ENCODE results near the gene NMS. TPM values are rescaled to one million over a fixed set of nuclear protein-coding genes. Genes with fewer than 3 reads are reported as not detected.

Gene NMS
- polyA plus RNA-seq, 2 of the 4 experiments (the other 2 are of a cell fraction) = not detected

GRCh38 chr2:100429726-100430125 lies 40.6 kb upstream of the NMS start (continued):
- TF ChIP-seq E2F6 (IDR thresholded peaks at IDR 0.05; ENCODE audit: borderline replicate concordance, low read depth) (no peak), POLR2A (IDR thresholded peaks at IDR 0.05; ENCODE audit: low read length) (no peak), FOSL2 (IDR thresholded peaks at IDR 0.05) (no peak), FOSL2 (CRISPR knock-in tag; IDR thresholded peaks at IDR 0.05) (no peak), BHLHE40 (IDR thresholded peaks at IDR 0.05; ENCODE audit: low read depth, low read length) (no peak), ZFP36 (IDR thresholded peaks at IDR 0.05; ENCODE audit: borderline replicate concordance, partially characterized antibody) (no peak), CBX8 (IDR thresholded peaks at IDR 0.05) (no peak)

GRCh38 chr2:100437751-100438150 lies 32.5 kb upstream of the NMS start:
- ChIA-PET POLR2A (no interaction called here), CTCF (interaction anchor here (0.7 kb wide), 1 partner anchor 57 kb away, joined by 3 read pairs; no protein-coding TSS in a partner anchor)
- no peak overlapping the region for H3K4me2 ChIP-seq
- DNase-seq (ENCODE audit: low read depth in 1 of 2, low spot score in 1 of 2) = no peak
- no peak overlapping the region for H3K27ac ChIP-seq
- H3K4me1 ChIP-seq = no peaks in the 10 kb centered on the region
- ATAC-seq = no peak
- H3K9me3 ChIP-seq = peaks cover 5% of the 10 kb centered on the region; the same call in 1 of the 3 replicates
- H3K4me3 ChIP-seq = no peak overlapping the region
- no peak for FAIRE-seq
- TF ChIP-seq FOXS1 (CRISPR knock-in tag; IDR thresholded peaks at IDR 0.05) (no peak), EHF (CRISPR knock-in tag; IDR thresholded peaks at IDR 0.05) (no peak), ZFP36 (IDR thresholded peaks at IDR 0.05; ENCODE audit: borderline replicate concordance, partially characterized antibody) (no peak), CBX8 (IDR thresholded peaks at IDR 0.05) (no peak), KDM1A (IDR thresholded peaks at IDR 0.05; ENCODE audit: low read depth) (no peak), CHD2 (IDR thresholded peaks at IDR 0.05; ENCODE audit: low read length, partially characterized antibody) (no peak), GATA3 (IDR thresholded peaks at IDR 0.05; ENCODE audit: borderline replicate concordance) (no peak), RNF2 (IDR thresholded peaks at IDR 0.05; ENCODE audit: borderline replicate concordance, low read depth) (no peak), ATOH8 (CRISPR knock-in tag; IDR thresholded peaks at IDR 0.05; ENCODE audit: low read depth) (no peak), RCOR1 (IDR thresholded peaks at IDR 0.05; ENCODE audit: low read depth, low read length) (no peak), MYC (IDR thresholded peaks at IDR 0.05; ENCODE audit: borderline replicate concordance, low read length) (no peak), MAZ (IDR thresholded peaks at IDR 0.05; ENCODE audit: borderline replicate concordance, low read depth, low read length) (no peak), HOXA7 (CRISPR knock-in tag; IDR thresholded peaks at IDR 0.05) (no peak), ZNF302 (CRISPR knock-in tag; IDR thresholded peaks at IDR 0.05) (no peak), RFX5 (IDR thresholded peaks at IDR 0.05) (no peak)
- WGBS (ENCODE audit: missing lambda C conversion rate) = 36% methylated on average over 8 of the region's 8 CpGs

GRCh38 chr2:100446696-100447095 lies 23.6 kb upstream of the NMS start:
- DNase-seq (ENCODE audit: low read depth in 1 of 2, low spot score in 1 of 2) (no peak), FAIRE-seq (no peak), ATAC-seq (no peak)
- ChIA-PET CTCF (no interaction called here), POLR2A (no interaction called here)
- Histone ChIP-seq H3K4me2 (no peak overlapping the region), H3K9me3 (peaks cover 4% of the 10 kb centered on the region; the same call in 2 of the 3 replicates), H3K4me1 (no peaks in the 10 kb centered on the region), H3K4me3 (no peak overlapping the region), H3K27ac (no peak overlapping the region)
- 23% methylated on average over 2 of the region's 2 CpGs for WGBS (ENCODE audit: missing lambda C conversion rate)
- TF ChIP-seq ZC3H11A (IDR thresholded peaks at IDR 0.05) (no peak), BHLHE40 (IDR thresholded peaks at IDR 0.05; ENCODE audit: low read depth, low read length) (no peak), JUN (IDR thresholded peaks at IDR 0.05) (no peak), JUNB (IDR thresholded peaks at IDR 0.05) (no peak), FOXS1 (CRISPR knock-in tag; IDR thresholded peaks at IDR 0.05) (no peak), REST (IDR thresholded peaks at IDR 0.05) (no peak), SMC3 (IDR thresholded peaks at IDR 0.05) (no peak), TFCP2L1 (CRISPR knock-in tag; IDR thresholded peaks at IDR 0.05) (no peak), E2F6 (IDR thresholded peaks at IDR 0.05; ENCODE audit: borderline replicate concordance, low read depth) (no peak), MAFK (IDR thresholded peaks at IDR 0.05; ENCODE audit: partially characterized antibody) (no peak), NPAS2 (CRISPR knock-in tag; IDR thresholded peaks at IDR 0.05; ENCODE audit: borderline replicate concordance) (no peak), CHD2 (IDR thresholded peaks at IDR 0.05; ENCODE audit: low read length, partially characterized antibody) (no peak), HMGXB4 (CRISPR knock-in tag; IDR thresholded peaks at IDR 0.05; ENCODE audit: borderline replicate concordance) (no peak), FOSL2 (IDR thresholded peaks at IDR 0.05) (no peak), FOSL2 (CRISPR knock-in tag; IDR thresholded peaks at IDR 0.05) (no peak), KDM5A (IDR thresholded peaks at IDR 0.05) (no peak)

Measured in A549 (cell line).